Skeletal muscle tissue (tissue), 4 donors: ENCODE measurements around the gene SPAG6. TPM values are rescaled to one million over a fixed set of nuclear protein-coding genes. Genes with fewer than 3 reads are reported as not detected.

Experiments
- H3K27ac ChIP-seq: one replicate; pipeline ENCODE4 v1.7.0; 2013; ENCODE audit warnings: mild to moderate bottlenecking, low read depth, low read length, inconsistent platforms
- H3K27me3 ChIP-seq, 3 donors: one replicate each; pipeline ENCODE4 v1.7.0; 2013; ENCODE audit warnings: low read length in 3 of 3; ENCODE audit not compliant: control insufficient read depth in 3 of 3, insufficient read depth in 3 of 3
- H3K36me3 ChIP-seq, 3 donors: one replicate each; pipeline ENCODE4 v1.7.0; 2013; ENCODE audit warnings: low read length in 3 of 3; ENCODE audit not compliant: control insufficient read depth in 3 of 3, insufficient read depth in 3 of 3
- H3K4me1 ChIP-seq, 3 donors: one replicate each; pipeline ENCODE4 v1.7.0; 2013; ENCODE audit warnings: low read length in 3 of 3, mild to moderate bottlenecking in 3 of 3; ENCODE audit not compliant: control insufficient read depth in 3 of 3, insufficient read depth in 3 of 3
- H3K4me3 ChIP-seq, 3 donors: one replicate each; pipeline ENCODE4 v1.7.0; 2013; ENCODE audit warnings: low read length in 3 of 3
- H3K9ac ChIP-seq, 3 donors: one replicate each; pipeline ENCODE4 v1.7.0; 2013; ENCODE audit warnings: low read length in 3 of 3, mild to moderate bottlenecking in 3 of 3, moderate library complexity in 2 of 3, low read depth in 1 of 3
- H3K9me3 ChIP-seq, 3 donors: one replicate each; pipeline ENCODE4 v1.7.0; 2013; ENCODE audit warnings: low read length in 3 of 3; ENCODE audit not compliant: control insufficient read depth in 3 of 3
- total RNA-seq: library from RNA; depleted of rRNA; stranded (reverse); fragments of >200 nt; gene quantifications from one replicate; pipeline ENCODE4 v1.2.3, GENCODE V29; 2014
- donor health status: Osteomylitis.

SPAG6 gene
- total RNA-seq, 1 donor from 2014 or later: 2.6 TPM

DNA sequence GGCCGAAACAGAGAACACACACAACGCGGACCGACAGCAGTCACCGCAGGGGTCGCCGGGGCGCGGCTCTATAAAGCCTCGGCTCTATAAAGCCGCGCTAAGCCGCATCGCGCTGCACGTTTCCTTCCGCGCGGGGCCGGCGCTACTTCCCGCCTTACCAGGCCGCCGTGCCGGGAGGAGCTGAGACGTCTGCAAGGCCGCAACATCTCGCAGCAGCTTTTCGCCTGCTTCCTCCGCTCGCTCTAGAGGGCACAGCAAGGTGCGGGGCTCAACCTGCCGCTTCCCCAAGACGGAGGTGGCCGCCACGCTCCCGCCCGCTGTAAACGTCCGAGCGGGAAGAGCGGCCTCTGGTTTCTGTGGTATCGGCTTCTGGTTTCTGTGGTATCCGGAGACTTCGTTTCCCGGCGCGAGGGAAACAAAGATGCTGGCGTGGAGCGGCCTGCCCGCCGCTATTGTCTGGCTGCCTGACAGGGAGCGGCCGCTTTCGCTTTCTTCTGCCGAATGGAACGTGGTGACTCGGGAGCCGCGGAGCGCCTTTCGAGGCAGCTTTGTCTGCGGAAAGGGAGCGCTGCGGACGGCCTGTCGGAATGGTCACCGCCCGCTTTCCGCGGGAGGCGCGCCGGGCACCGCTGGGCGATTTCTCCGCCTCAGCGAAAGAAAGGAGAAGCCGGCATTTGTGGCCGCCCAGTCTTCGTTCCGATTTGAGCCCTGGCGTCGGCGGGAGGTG lies 91.8 kb downstream of the SPAG6 start:
- peak overlapping the region; percentile 94 for H3K27ac ChIP-seq
- H3K36me3 ChIP-seq: no peaks in the 10 kb centered on the region
- H3K4me1 ChIP-seq: peaks cover 9 to 19% (median 16%) of the 10 kb centered on the region in 3 donors
- H3K9ac ChIP-seq: peak overlapping the region; percentile 93 to 98 (median 95)
- peak overlapping the region; percentile 88 to 92 (median 90) for H3K4me3 ChIP-seq
- H3K9me3 ChIP-seq: no peaks in the 10 kb centered on the region
- H3K27me3 ChIP-seq: peaks cover 0 to 4% (median 0%) of the 10 kb centered on the region in 3 donors

DNA sequence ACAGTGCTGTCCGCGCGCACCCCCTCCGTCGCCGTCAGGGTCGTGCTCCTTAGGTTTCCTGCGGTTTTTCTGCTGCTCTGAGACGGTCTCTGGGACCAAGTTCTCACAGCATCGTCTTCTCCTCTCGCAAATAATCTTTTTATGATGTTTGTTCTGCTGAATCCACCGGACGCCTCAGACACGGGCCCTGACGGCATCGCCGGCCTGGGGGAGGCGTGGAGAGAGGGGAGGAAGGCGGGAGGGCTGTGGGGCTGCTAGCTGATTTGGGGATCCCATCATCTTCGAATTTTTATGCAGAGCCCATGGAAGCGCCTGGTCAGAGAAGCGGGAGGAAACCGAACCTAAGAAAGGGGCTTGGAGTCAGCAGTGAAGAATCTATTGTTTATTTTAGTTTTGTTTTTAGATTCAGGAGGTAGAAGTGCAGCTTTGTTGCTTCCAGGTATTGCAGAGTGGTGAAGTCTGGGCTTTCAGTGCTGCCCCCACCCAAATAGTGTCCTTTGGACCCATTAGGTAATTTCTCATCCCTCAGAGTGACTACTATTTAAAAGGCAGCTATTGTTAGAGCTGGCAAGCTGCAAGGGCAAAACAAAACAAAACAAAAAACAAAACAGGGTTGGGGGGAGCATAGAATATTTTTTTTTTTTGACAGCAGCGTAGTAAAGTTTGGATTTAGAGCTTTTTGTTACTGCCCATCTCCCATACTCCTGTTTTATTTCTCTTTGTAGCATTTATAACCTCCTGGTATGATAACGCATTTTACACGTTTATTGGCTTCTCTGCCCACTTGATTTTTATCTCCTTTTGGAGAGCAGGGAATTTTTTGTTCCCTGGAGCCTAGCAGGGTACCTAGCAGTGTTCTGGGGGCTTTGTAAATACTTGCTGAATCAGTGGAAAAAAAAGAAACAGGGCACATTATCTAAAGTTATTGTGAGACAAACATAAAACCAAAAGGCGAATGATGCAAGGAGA lies 92.6 kb downstream of the SPAG6 start:
- Histone ChIP-seq H3K27ac (peak overlapping the region; percentile 94), H3K36me3 (no peaks in the 10 kb centered on the region), H3K4me3 (peak overlapping the region; percentile 88 to 92 (median 90))

DNA sequence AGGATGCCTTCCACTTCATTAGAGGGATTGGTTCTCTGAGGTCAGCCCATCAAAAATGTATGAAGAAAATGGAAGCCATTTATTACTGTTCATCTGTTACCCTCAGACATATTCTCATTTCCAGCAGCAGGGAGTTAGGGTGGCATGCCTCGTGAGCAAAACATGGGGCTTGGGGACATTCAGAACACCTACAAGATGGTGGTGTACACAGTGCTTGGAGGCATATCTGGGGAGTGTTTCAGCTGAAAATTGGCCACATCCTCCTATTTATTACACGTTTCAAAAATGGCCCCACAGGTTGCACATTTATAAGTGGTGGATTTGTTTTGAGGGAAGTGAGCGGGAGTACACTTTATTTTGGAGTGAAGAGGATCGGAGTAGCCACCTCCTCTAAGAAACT lies 93.4 kb downstream of the SPAG6 start:
- Histone ChIP-seq H3K4me3 (peak overlapping the region in 2 of 3 donors; percentile 88 to 92), H3K4me1 (peaks cover 9 to 19% (median 16%) of the 10 kb centered on the region in 3 donors), H3K27ac (no peak overlapping the region), H3K9me3 (no peaks in the 10 kb centered on the region), H3K36me3 (no peaks in the 10 kb centered on the region), H3K9ac (peak overlapping the region in 1 of 3 donors; percentile 98), H3K27me3 (peaks cover 0 to 4% (median 0%) of the 10 kb centered on the region in 3 donors)

More for the DNA sequence above, 92.6 kb downstream of the SPAG6 start:
- peaks cover 9 to 19% (median 16%) of the 10 kb centered on the region in 3 donors for H3K4me1 ChIP-seq
- no peaks in the 10 kb centered on the region for H3K9me3 ChIP-seq
- H3K9ac ChIP-seq: peak overlapping the region; percentile 93 to 98 (median 95)
- peaks cover 0 to 4% (median 0%) of the 10 kb centered on the region in 3 donors for H3K27me3 ChIP-seq

DNA sequence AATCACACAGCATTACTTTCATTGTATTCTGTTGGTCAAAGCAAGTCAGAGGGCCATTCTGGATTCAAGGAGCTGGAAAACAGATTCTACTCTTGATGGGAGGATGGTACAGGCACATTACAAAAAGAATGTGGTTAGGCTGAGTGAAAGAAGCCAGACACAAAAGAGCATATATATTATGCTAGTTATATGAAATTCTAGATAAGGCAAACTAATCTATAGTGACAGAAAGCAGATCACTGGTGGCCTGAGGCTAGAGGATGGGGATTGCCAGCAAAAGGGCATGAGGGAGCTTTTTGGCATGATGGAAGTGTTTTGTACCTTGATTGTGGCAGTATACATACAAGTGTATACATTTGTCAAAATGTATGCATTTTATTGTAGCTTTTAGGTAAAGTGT lies 96.8 kb downstream of the SPAG6 start:
- Histone ChIP-seq H3K9me3 (no peaks in the 10 kb centered on the region), H3K36me3 (no peaks in the 10 kb centered on the region), H3K9ac (no peak overlapping the region), H3K27ac (no peak overlapping the region), H3K27me3 (peaks cover 0 to 4% (median 0%) of the 10 kb centered on the region in 3 donors), H3K4me1 (peaks cover 4 to 13% (median 9%) of the 10 kb centered on the region in 3 donors), H3K4me3 (no peak overlapping the region)

DNA sequence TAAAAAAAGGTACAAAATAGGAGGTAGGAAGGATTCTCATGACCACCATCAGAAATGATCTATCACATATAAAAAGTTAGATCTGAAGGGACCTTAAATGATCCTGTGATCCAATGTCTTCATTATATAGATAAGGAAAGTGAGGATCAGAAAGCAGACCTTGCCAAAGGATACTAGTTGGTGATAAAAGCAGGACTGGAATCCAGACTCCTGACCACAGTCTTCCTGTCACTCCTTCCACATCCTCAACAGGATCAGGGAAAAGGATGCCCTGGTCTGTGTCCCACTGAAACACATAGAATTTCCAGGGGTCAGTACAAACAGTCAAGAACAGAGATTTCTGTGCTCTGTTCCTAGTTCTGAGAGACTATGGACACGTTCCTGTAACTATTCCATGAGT lies 97.2 kb downstream of the SPAG6 start:
- peaks cover 4 to 13% (median 9%) of the 10 kb centered on the region in 3 donors for H3K4me1 ChIP-seq
- H3K36me3 ChIP-seq: no peaks in the 10 kb centered on the region
- H3K4me3 ChIP-seq: no peak overlapping the region
- no peaks in the 10 kb centered on the region for H3K9me3 ChIP-seq
- no peak overlapping the region for H3K27ac ChIP-seq
- no peak overlapping the region for H3K9ac ChIP-seq
- peaks cover 0 to 4% (median 0%) of the 10 kb centered on the region in 3 donors for H3K27me3 ChIP-seq

DNA sequence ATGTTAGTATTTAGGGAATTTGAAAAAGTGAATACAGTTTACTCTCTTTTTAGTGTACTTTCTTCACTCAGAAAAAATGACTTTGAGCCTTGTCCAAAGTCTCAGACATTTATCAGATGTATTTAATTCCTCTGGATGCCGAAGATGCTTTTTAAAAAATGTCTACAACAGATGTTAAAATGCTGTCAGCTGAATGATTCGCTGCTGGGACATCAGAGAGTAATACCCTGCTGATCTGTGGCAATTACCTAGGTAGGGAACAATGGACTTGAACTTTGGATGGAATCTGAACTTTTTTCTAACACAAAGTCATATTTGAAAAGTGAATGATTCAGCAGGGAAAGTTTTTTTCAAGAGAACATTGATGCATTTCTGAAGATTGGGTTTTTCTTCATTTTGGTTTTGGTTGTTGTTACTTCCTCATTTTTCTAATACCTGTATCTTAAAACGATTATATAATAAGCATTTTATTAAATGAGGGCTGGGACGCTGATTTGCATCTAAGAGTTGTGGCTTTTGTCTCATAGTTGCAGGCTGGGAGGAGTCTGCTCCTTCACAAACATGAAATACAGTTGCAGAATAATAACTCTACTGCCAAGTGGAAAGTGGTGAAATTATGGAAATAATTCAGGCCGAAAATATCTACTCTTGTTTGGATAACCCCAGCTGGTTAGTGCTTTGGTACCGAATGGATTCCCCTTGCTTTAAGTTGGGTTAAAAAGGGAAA lies 98.0 kb downstream of the SPAG6 start:
- H3K4me1 ChIP-seq: peaks cover 4 to 7% (median 7%) of the 10 kb centered on the region in 3 donors
- H3K36me3 ChIP-seq: no peaks in the 10 kb centered on the region
- H3K9me3 ChIP-seq: no peaks in the 10 kb centered on the region
- H3K27ac ChIP-seq: no peak overlapping the region
- H3K4me3 ChIP-seq: no peak overlapping the region
- no peak overlapping the region for H3K9ac ChIP-seq
- H3K27me3 ChIP-seq: peaks cover 0 to 4% (median 0%) of the 10 kb centered on the region in 3 donors

DNA sequence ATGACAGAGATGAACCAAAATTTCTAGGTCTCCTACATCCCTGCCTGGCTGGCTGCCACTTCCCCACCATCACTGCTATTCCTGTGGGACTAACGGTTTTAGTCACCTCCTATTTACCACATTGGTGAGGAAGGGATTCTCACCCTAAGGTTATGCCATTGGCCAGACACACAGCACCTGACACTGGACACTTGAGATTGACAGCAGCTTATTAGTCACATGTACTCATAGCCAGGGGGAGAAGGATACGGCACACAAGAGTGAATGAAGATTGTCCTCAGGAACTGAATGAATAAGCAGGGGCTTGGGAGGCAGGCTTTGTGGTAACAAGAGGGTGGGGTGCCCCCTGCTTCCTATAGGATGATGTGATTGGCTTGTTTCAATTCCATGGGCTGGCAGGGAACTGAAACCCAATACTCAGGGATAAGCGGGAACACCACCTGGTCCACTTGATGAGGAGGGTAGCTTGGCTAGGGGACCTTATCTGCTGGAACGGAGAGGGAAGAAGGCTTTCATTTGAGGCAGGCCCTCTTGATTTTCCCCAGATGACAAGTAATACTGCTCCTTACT lies 99.0 kb downstream of the SPAG6 start:
- H3K27me3 ChIP-seq: peaks cover 0 to 4% (median 1%) of the 10 kb centered on the region in 3 donors
- H3K4me3 ChIP-seq: no peak overlapping the region
- no peak overlapping the region for H3K27ac ChIP-seq
- H3K36me3 ChIP-seq: no peaks in the 10 kb centered on the region
- H3K9me3 ChIP-seq: no peaks in the 10 kb centered on the region
- no peak overlapping the region for H3K9ac ChIP-seq
- no peaks in the 10 kb centered on the region for H3K4me1 ChIP-seq

DNA sequence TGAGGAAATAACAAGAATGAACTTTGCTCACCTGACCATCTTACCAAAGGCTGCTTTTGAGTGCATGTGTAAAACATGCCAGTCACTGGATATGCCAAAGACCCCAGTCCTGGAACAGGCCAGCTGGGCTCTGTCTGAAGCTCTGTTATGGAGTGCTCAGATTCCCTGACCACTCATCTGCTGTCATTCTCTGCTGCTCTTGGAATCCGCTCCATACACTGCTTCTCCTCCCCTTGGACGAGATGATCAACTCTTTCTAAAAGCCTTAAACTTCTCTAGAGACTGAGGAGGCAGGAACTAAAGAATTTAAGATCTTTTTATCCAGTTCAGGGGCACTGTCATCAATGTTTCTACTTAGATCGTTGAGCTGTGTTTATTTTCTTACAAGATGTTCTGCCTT lies 100.2 kb downstream of the SPAG6 start:
- no peaks in the 10 kb centered on the region for H3K36me3 ChIP-seq
- H3K9ac ChIP-seq: no peak overlapping the region
- peaks cover 0 to 4% (median 3%) of the 10 kb centered on the region in 3 donors for H3K27me3 ChIP-seq
- no peak overlapping the region for H3K4me3 ChIP-seq
- no peaks in the 10 kb centered on the region for H3K4me1 ChIP-seq
- no peak overlapping the region for H3K27ac ChIP-seq
- no peaks in the 10 kb centered on the region for H3K9me3 ChIP-seq

DNA sequence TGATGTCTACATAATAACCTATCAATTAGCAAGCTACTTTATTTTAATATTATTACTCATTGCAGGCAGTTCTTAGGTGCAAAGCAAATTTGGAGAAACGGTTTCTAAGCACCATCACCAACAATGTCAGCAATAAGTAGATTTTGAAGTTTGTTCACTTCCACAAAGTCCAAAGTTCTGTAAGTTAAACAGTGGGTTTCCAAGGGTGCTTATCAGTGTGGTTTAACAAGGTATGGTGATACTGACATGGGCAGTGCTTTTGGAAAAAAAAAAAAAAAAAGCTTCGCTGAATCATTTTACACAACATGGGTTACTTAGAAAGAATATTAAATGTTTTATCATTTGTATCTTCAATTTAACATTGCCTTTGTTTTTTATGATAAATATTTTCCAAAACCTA lies 101.8 kb downstream of the SPAG6 start:
- Histone ChIP-seq H3K4me3 (no peak overlapping the region), H3K27me3 (peaks cover 0 to 3% (median 0%) of the 10 kb centered on the region in 3 donors), H3K36me3 (no peaks in the 10 kb centered on the region), H3K9ac (no peak overlapping the region), H3K27ac (no peak overlapping the region), H3K9me3 (no peaks in the 10 kb centered on the region), H3K4me1 (no peaks in the 10 kb centered on the region)
